K562 (cell line): ENCODE measurements around the gene SFRP5. TPM values are rescaled to one million over a fixed set of nuclear protein-coding genes. Genes with fewer than 3 reads are reported as not detected.
A peak's percentile ranks its signal among the peaks of the same experiment; 100 is the strongest.

Experiments
- ATAC-seq: fragments of 200-7000 bp; cut with Tn5 transposase; 3 replicates; pipeline ENCODE4 v1.9.1; 2020; ENCODE audit warnings: moderate library complexity
- BruUV-seq: library from RNA; stranded (reverse); fragments of 400-500 nt; replicated peaks from 2 replicates; lab custom pipeline; 2021; lab: Mats Ljungman, UMichigan
- CTCF ChIA-PET: fragments of 300-600 bp; formaldehyde crosslinking; extraction: SDS; loops from one replicate; lab custom pipeline; 2021; ENCODE audit warnings: low intra/inter-chr PET ratio; lab: Yijun Ruan, JAX
- POLR2A ChIA-PET: fragments of 300-600, 350-650 bp; sonication (Branson Sonifier 250); formaldehyde crosslinking; extraction: SDS; loops from one replicate; lab custom pipeline; 2021; ENCODE audit warnings: antibody characterized with exemption, inconsistent platforms; lab: Yijun Ruan, JAX
- DNase-seq, 4 experiments: peaks; one replicate each; pipeline versions ENCODE4 v3.0.0 to v3.0.0-alpha.2; 2011 to 2018; ENCODE audit warnings: low spot score in 3 of 4, mixed read lengths in 3 of 4; ENCODE audit errors: extremely low read depth in 1 of 4
- FAIRE-seq: peaks from 2 replicates; lab custom pipeline; 2011; peaks lifted over from hg19 to GRCh38; lab: Jason Lieb, UNC
- H2AFZ ChIP-seq: 2 replicates; pipeline ENCODE4 v1.6.0; 2011; ENCODE audit warnings: low read depth, low read length, control low read depth, inconsistent platforms
- H3K27ac ChIP-seq: fragments of 200-600 bp; 3 replicates; pipeline ENCODE4 v1.8.0; 2011; ENCODE audit warnings: low read depth, mild to moderate bottlenecking, control low read depth, inconsistent platforms, low read length, moderate library complexity, mixed read lengths; ENCODE audit errors: extremely low read depth
- H3K27me3 ChIP-seq, 2 experiments: fragments of 300-600 bp in 1 of 2; 2 replicates in 1 of 2; 3 replicates in 1 of 2; pipeline versions ENCODE4 v1.6.0 to v1.8.0; 2011; ENCODE audit warnings: inconsistent platforms in 2 of 2, low read length in 2 of 2, mild to moderate bottlenecking in 1 of 2, mixed read lengths in 1 of 2, moderate library complexity in 1 of 2; ENCODE audit not compliant: control insufficient read depth in 2 of 2, insufficient read depth in 2 of 2
- H3K36me3 ChIP-seq: fragments of 300-600 bp; 3 replicates; pipeline ENCODE4 v1.8.0; 2011; ENCODE audit warnings: mild to moderate bottlenecking, low read length, inconsistent platforms; ENCODE audit not compliant: control insufficient read depth, insufficient read depth
- H3K4me1 ChIP-seq, 2 experiments: fragments of 200-600 bp in 1 of 2; replicated peaks in 1 of 2; 2 replicates in 1 of 2; 3 replicates in 1 of 2; pipeline versions ENCODE4 v1.5.1 to v1.8.0; 2011; ENCODE audit warnings: inconsistent platforms in 2 of 2, low read length in 2 of 2, mild to moderate bottlenecking in 1 of 2, mixed read lengths in 1 of 2, moderate library complexity in 1 of 2; ENCODE audit not compliant: control insufficient read depth in 2 of 2, insufficient read depth in 2 of 2
- H3K4me2 ChIP-seq: 2 replicates; pipeline ENCODE4 v1.6.1; 2011; ENCODE audit warnings: low read length, control low read depth, inconsistent platforms, mixed read lengths; ENCODE audit not compliant: insufficient read depth
- H3K4me3 ChIP-seq: fragments of 200-600 bp; sonication (generic), shearing (Covaris generic); 2 replicates; pipeline ENCODE4 v1.5.1; 2016; ENCODE audit warnings: control low read depth, inconsistent platforms
- H3K79me2 ChIP-seq: fragments of 200-600 bp; 3 replicates; pipeline ENCODE4 v1.8.0; 2011; ENCODE audit warnings: low read length, inconsistent platforms; ENCODE audit not compliant: control insufficient read depth, insufficient read depth
- H3K9ac ChIP-seq, 2 experiments: 2 replicates each; pipeline versions ENCODE4 v1.6.0 to v1.6.1; 2011; ENCODE audit warnings: low read depth in 2 of 2, low read length in 2 of 2, control low read depth in 1 of 2, inconsistent platforms in 1 of 2, mild to moderate bottlenecking in 1 of 2, mixed read lengths in 1 of 2; ENCODE audit not compliant: insufficient read depth in 1 of 2
- H3K9me1 ChIP-seq: one replicate; pipeline ENCODE4 v1.6.0; 2011; ENCODE audit warnings: inconsistent platforms, mild to moderate bottlenecking, low read length, moderate library complexity; ENCODE audit not compliant: control insufficient read depth, insufficient read depth
- H3K9me3 ChIP-seq: replicated peaks from 2 replicates; pipeline ENCODE4 v1.5.1; 2011; ENCODE audit warnings: low read depth, low read length, inconsistent platforms; ENCODE audit not compliant: control insufficient read depth, insufficient read depth
- H4K20me1 ChIP-seq: replicated peaks from 2 replicates; pipeline ENCODE4 v1.6.1; 2011; ENCODE audit warnings: low read length, inconsistent platforms, mixed read lengths; ENCODE audit not compliant: control insufficient read depth, insufficient read depth
- ARID2 ChIP-seq: fragments of 450-650 bp; IDR thresholded peaks from 2 replicates; pipeline ENCODE4 v1.6.1; 2017; ENCODE audit warnings: antibody characterized with exemption, mild to moderate bottlenecking
- CC2D1A ChIP-seq: fragments of 450-650 bp; IDR thresholded peaks from 2 replicates; pipeline ENCODE4 v1.6.1; 2017; ENCODE audit warnings: mild to moderate bottlenecking
- E2F3 ChIP-seq: fragments of 250-450 bp; sonication (Bioruptor Pico); IDR thresholded peaks from 2 replicates; pipeline ENCODE4 v1.4.0; 2020; ENCODE audit warnings: mild to moderate bottlenecking
- MXI1 ChIP-seq: IDR thresholded peaks from 2 replicates; pipeline ENCODE4 v1.6.1; 2011; ENCODE audit warnings: low read depth, mild to moderate bottlenecking, improper control_type of control experiment, low read length
- NONO ChIP-seq, 2 experiments: fragments of 200-400 bp in 1 of 2; fragments of 450-650 bp in 1 of 2; formaldehyde crosslinking in 1 of 2; IDR thresholded peaks; 2 replicates each; pipeline ENCODE4 v1.6.1; 2017; ENCODE audit warnings: low read depth in 2 of 2, mild to moderate bottlenecking in 2 of 2, moderate library complexity in 2 of 2, low read length in 1 of 2
- RAD21 ChIP-seq, 2 experiments: fragments of 250-450 bp in 1 of 2; fragments of 450-650 bp in 1 of 2; sonication (Bioruptor Pico) in 1 of 2; formaldehyde crosslinking in 1 of 2; IDR thresholded peaks in 1 of 2; conservative IDR thresholded peaks in 1 of 2; 2 replicates each; pipeline versions ENCODE4 v1.4.0 to v1.8.0; 2020 to 2022; ENCODE audit warnings: mild to moderate bottlenecking in 2 of 2, moderate library complexity in 1 of 2
- SLC30A9 ChIP-seq: fragments of 250-450 bp; sonication (Bioruptor Pico); IDR thresholded peaks from 2 replicates; pipeline ENCODE4 v1.8.0; 2022; ENCODE audit warnings: mild to moderate bottlenecking, moderate library complexity
- SMC3 ChIP-seq: conservative IDR thresholded peaks from 2 replicates; pipeline ENCODE4 v1.6.1; 2011; ENCODE audit warnings: low read depth, low read length, improper control_type of control experiment; ENCODE audit not compliant: insufficient read depth
- SPI1 ChIP-seq: IDR thresholded peaks from 2 replicates; pipeline ENCODE4 v1.6.1; 2011; ENCODE audit warnings: low read depth, low read length, control low read depth, borderline replicate concordance
- STAG1 ChIP-seq: sonication (generic); formaldehyde crosslinking; IDR thresholded peaks from 2 replicates; pipeline ENCODE4 v1.5.0; 2020; ENCODE audit warnings: missing genetic modification reagents, borderline replicate concordance
- TCF7L2 ChIP-seq: fragments of 150-350 bp; IDR thresholded peaks from 2 replicates; pipeline ENCODE4 v1.6.1; 2016; ENCODE audit warnings: low read depth, mild to moderate bottlenecking, low read length, moderate library complexity
- ZC3H8 ChIP-seq: fragments of 450-650 bp; IDR thresholded peaks from 2 replicates; pipeline ENCODE4 v1.6.1; 2017
- ZNF354B ChIP-seq: fragments of 250-450 bp; sonication (Bioruptor Pico); IDR thresholded peaks from 2 replicates; pipeline ENCODE4 v1.4.0; 2020
- whole genome bisulfite sequencing: fragments of 100-300 bp; shearing (Covaris generic); methylation state at CpG from one replicate; pipeline ENCODE4 v1.1.6; 2016; ENCODE audit warnings: low coverage, mixed read lengths; ENCODE audit not compliant: insufficient coverage; ENCODE audit errors: missing lambda C conversion rate; 5-methylcytosine and 5-hydroxymethylcytosine counted together
- in situ Hi-C: fragments of 300-500 bp; cut with MboI; formaldehyde crosslinking; loops from 4 replicates; pipeline ENCODE4 v1.15.0; 2018; ENCODE audit warnings: inconsistent platforms, mixed read lengths
- intact Hi-C: fragments of 100-400 bp; cut with micrococcal nuclease; formaldehyde crosslinking; loops from 2 replicates; pipeline ENCODE4 v1.14.2; 2022
- polyA plus RNA-seq, 8 experiments: library from polyadenylated mRNA; depleted of rRNA in 4 of 8; stranded (reverse) in 5 of 8; unstranded in 3 of 8; fragments of >200 nt; fragmentation: Nextera tagmentation in 2 of 8; fragmentation: Illumina TruSeq in 1 of 8; extraction: Ambion mirVana in 2 of 8; extraction: Trizol in 1 of 8; gene quantifications; 2 replicates each; pipeline versions ENCODE4 v1.2.1 to v1.2.3, GENCODE V29; 2011 to 2014; ENCODE audit warnings: inconsistent platforms in 1 of 8, missing spikeins in 1 of 8
- total RNA-seq, 7 experiments: library from RNA; depleted of rRNA in 6 of 7; stranded (reverse); fragments of >200 nt in 6 of 7; fragmentation: Illumina TruSeq in 2 of 7; extraction: Trizol in 2 of 7; gene quantifications; 2 replicates each; pipeline versions ENCODE4 v1.2.1 to v1.2.3, GENCODE V29; 2011 to 2021; ENCODE audit warnings: low replicate concordance in 1 of 7
- TF ChIP-seq, protein P1 (sequence below): fragments of 450-650 bp; formaldehyde crosslinking; IDR thresholded peaks from 2 replicates; pipeline ENCODE4 v1.4.0; 2020; ENCODE audit warnings: mild to moderate bottlenecking, moderate library complexity
- TF ChIP-seq, protein P2 (sequence below): fragments of 250-450 bp; sonication (Bioruptor Pico); IDR thresholded peaks from 2 replicates; pipeline ENCODE4 v1.5.0; 2021; ENCODE audit warnings: mild to moderate bottlenecking, moderate library complexity

SFRP5 gene
- total and polyA plus RNA-seq, 9 of the 15 experiments (the other 6 are each of a cell fraction or from before 2014, with no cell fraction given) = 0.07 to 0.29 (median 0.13) TPM; not detected in 3

DNA sequence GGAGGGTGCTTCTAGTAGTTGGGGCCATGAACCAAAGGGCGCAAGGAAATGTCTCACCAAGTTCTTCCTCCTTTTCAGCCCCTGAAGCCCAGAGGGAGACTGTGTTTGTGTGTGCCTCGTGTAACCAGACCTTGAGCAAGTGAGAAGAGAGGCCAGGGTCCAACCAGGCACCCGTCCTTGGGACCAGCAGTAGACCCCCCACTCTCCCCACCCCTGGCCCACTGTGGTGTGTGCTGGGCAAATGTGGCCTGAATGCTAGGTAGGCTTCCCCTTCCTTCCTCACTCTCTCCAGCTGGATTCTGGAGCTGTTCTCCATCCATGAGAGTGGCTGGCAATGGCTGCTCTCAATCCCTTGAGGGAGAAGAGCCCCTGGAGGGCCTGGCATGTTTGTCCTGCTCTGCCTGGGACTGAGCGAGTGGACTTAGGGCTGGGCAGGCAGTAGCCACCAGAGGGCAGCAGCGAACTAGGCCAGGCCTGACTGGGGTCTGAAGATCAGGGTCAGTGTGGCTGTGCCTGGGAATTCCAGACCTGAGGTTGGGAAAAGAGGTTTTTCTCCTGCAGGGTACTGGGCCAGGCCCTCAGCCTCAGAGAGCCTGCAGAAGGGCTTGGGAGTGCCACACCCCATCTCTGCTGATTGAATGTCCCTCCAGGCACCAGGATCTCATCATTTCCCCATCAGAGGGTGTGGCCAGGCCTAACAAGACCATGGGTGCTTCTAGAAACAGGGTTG, 12.5 kb downstream of the SFRP5 start (continued):
- TF ChIP-seq RAD21 (CRISPR knock-in tag; conservative IDR thresholded peaks at IDR 0.05 in 1 of 2, IDR thresholded peaks at IDR 0.05 in 1 of 2) = peak; percentile 79 to 87
- peak; percentile 25; the same call in 1 of the 2 replicates for TF ChIP-seq ARID2
- no peak for TF ChIP-seq ZC3H8
- TF ChIP-seq, protein P1, sequence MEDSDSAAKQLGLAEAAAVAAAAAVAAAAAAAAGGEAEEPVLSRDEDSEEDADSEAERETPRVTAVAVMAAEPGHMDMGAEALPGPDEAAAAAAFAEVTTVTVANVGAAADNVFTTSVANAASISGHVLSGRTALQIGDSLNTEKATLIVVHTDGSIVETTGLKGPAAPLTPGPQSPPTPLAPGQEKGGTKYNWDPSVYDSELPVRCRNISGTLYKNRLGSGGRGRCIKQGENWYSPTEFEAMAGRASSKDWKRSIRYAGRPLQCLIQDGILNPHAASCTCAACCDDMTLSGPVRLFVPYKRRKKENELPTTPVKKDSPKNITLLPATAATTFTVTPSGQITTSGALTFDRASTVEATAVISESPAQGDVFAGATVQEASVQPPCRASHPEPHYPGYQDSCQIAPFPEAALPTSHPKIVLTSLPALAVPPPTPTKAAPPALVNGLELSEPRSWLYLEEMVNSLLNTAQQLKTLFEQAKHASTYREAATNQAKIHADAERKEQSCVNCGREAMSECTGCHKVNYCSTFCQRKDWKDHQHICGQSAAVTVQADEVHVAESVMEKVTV (CRISPR knock-in tag) = peak; percentile 56
- no peak for TF ChIP-seq MXI1
- peak; percentile 86; the same call in 1 of the 2 replicates for TF ChIP-seq STAG1 (CRISPR knock-in tag)
- TF ChIP-seq SPI1 = no peak
- peak; percentile 48; the same call in 1 of the 2 replicates for TF ChIP-seq CC2D1A
- peak; percentile 75; the same call in 1 of the 2 replicates for TF ChIP-seq SMC3

DNA sequence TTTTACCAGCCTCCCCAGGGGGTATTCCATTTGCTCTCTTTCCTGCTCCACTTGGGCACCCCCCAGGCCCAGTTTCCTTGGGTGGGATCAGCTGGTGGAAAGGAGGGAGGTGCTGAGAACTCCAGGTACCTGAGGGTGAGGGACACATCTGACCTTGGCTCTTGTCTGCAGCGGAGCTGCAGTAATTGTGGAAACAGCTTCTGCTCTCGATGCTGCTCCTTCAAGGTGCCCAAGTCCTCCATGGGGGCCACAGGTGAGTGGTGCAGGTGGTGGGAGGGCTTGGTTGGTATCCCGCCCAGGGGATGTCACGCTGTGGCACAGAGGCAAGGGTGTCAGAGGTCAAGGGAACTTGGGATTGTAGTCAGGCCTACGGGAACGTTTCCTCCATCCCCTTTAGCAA, 14.3 kb downstream of the SFRP5 start:
- Histone ChIP-seq H3K4me1 (no peaks in the 10 kb centered on the region; a peak in 1 of 5 replicates), H3K27ac (no peak overlapping the region), H3K36me3 (peaks cover 73% of the 10 kb centered on the region), H3K4me3 (no peak overlapping the region), H4K20me1 (no peaks in the 10 kb centered on the region; the same call in 1 of the 2 replicates), H3K79me2 (no peaks in the 10 kb centered on the region), H3K9ac (no peak overlapping the region), H3K9me1 (no peaks in the 10 kb centered on the region), H3K4me2 (no peak overlapping the region), H3K27me3 (no peaks in the 10 kb centered on the region), H2AFZ (no peak overlapping the region), H3K9me3 (no peaks in the 10 kb centered on the region)
- ChIA-PET POLR2A (interaction anchor here (0.7 kb wide), 2 partner anchors 11 to 92 kb away, joined by 3 read pairs; partner anchors contain the start of gene GOLGA7B), CTCF (no interaction called here)
- 94% methylated on average over 4 of the region's 6 CpGs for WGBS
- intact Hi-C loops = no loop called here
- no TSS peak for BruUV-seq
- in situ Hi-C loops = loop anchor here (25.0 kb wide), 1 partner anchor 105 kb away; no protein-coding TSS in a partner anchor
- ATAC-seq = no peak
- no peak for FAIRE-seq
- no peak for DNase-seq
- no peak for TF ChIP-seq E2F3 (CRISPR knock-in tag)
- no peak for TF ChIP-seq SLC30A9 (CRISPR knock-in tag)
- no peak for TF ChIP-seq ZNF354B (CRISPR knock-in tag)
- TF ChIP-seq, protein P2, sequence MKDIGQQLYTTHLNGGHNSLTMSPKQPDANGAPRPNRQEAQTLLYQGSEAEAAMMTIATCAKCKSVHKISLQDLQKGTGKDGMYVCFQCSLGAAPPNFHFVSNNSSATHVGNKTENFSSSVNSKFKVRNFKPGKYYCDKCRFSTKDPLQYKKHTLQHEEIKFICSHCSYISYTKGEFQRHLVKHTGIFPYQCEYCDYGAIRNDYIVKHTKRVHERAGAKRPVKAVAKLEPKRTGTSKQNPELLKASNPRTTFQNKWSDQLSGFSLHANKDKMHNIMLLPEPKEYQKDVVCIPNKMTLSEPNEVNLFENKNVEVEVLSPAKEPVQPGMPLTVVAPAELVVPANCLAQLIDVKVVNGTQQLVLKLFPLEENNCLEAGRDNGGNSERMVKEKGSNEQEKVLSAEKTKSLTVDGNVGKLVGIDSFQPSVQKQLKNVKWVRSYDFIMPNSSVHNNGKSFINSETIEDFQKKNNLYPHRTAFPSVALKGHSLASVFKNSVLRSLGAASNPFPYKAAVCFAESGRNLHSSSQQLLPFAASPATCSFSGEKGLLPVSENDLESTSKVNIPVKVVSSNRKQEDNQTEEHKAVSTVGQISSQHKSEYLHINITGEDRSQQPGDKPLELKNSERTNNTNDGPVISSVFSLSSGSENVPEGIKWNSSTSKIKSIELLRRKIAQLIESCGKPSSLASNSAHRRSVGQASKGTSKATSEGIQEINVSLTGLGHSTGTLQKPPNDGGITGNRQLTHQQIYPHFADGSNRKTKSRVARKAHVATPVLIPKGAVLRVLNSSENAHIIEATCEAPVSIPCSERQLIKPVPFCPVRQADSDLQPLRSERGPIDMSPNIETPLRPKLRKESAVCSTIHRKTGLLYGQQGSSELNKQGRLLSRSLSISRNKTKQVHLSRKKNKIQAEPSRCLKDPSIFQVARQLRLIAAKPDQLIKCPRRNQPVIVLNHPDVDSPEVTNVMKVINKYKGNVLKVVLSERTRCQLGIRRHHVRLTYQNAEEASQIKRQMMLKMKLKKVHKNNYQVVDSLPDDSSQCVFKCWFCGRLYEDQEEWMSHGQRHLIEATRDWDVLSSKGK = no peak
- TF ChIP-seq TCF7L2 = no peak
- no peak for TF ChIP-seq NONO (IDR thresholded peaks at IDR 0.05; ENCODE audit: low read depth in 2 of 2, low read length in 1 of 2)
